Measurements from ENCODE around the gene SP1.
"Not testable (repeated sequence)": the region's sequence is repeated elsewhere in the genome, so short reads cannot be mapped to it uniquely, and the experiment has no call there.

Gene SP1

GRCh38 chr12:53415752-53416389, 35.9 kb downstream of the SP1 start:
- FAIRE-seq: not testable (repeated sequence)

DNA sequence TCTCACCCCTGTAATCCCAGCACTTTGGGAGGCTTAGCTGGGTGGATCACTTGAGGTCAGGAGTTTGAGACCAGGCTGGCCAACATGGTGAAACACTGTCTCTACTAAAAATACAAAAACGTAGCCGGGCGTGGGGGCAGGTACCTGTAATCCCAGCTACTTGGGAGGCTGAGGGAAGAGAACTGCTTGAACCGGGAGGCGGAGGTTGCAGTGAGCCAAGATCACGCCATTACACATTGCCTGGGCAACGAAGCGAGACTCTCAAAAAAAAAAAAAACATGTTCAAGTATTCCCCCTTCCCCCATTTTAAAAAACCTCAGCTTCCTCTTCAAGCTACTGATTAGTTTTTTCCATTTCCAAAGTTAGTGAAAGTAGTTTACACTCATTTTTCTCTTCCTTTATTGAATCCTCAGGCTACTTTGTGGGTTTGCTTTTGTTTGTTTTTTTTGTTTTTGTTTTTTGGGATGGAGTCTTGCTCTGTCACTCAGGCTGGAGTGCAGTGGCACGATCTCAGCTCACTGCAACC, 37.4 kb downstream of the SP1 start:
- not testable (repeated sequence) for FAIRE-seq

- FAIRE-seq: no peak
Observed at GRCh38 chr12:53418221-53418620, 38.2 kb downstream of the SP1 start.

DNA sequence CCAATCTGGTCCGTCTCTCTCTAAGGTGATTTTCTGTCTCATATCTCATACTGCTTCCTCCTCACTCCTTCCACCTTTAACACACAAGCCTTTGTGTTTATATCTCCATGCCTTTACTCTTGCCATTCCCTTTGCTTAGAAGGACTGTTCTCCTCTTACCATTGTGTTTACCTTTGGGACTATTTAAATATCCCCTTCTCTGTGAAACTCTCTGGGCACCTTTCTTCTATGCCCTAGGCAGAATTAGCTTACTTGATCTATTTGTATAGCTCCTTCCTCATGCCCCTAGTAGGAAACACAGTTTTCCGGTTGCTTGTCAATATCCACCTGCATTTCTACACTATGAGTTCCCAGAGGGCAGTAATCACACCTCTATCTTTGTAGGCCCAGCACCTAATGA, 39.8 kb downstream of the SP1 start:
- FAIRE-seq: no peak

DNA sequence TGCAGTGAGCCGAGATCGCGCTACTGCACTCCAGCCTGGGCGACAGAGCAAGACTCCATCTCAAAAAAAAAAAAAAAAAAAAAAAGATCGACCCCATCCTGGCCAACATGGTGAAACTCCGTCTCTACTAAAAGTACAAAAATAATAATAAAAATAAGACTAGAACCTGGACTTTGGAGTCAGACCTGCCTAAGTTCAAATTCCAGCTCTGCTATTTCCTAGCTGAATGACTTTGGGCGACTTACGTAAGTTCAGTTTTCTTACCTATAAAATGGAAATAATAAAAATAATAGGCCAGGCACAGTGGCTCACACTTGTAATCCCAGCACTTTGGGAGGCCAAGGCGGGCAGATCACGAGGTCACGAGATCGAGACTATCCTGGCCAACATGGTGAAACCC, 42.3 kb downstream of the SP1 start:
- not testable (repeated sequence) for FAIRE-seq

GRCh38 chr12:53423597-53423996, 43.6 kb downstream of the SP1 start, which contains the start of gene AMHR2:
Gene AMHR2 (plus strand): TSS chr12:53423855. CDS start chr12:53423935, 80 bp downstream.
- FAIRE-seq: no peak

DNA sequence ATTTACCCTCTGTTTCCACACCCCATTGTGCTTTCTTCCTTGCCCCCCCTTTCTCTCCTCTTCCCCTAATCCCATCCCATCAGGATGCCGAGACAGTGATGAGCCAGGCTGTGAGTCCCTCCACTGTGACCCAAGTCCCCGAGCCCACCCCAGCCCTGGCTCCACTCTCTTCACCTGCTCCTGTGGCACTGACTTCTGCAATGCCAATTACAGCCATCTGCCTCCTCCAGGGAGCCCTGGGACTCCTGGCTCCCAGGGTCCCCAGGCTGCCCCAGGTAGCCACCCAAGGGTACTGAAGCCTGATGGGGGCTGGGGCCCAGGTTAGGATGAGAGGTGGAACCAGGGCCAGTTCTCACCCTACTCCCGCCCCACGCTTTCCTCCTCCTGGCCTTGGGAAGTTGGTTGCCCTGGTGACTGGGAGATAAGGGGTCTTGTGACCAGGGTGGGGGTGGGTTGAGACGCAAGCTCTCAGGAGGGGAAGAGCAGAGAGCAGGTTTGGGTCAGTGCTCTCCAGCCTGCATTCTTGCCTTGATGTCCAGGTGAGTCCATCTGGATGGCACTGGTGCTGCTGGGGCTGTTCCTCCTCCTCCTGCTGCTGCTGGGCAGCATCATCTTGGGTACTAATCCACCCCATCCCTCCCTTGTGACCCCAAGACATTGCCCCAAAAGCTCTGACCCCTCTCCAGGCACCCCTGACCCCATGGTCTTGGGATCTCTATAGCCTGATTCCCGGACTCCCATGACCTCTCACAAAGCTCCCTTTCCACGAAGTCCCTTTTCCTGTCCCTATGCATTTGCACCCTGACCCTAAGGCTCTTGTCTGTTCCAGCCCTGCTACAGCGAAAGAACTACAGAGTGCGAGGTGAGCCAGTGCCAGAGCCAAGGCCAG, 44.9 kb downstream of the SP1 start:
- no peak for FAIRE-seq

GRCh38 chr12:53425515-53426150, 45.7 kb downstream of the SP1 start:
- no peak for FAIRE-seq

DNA sequence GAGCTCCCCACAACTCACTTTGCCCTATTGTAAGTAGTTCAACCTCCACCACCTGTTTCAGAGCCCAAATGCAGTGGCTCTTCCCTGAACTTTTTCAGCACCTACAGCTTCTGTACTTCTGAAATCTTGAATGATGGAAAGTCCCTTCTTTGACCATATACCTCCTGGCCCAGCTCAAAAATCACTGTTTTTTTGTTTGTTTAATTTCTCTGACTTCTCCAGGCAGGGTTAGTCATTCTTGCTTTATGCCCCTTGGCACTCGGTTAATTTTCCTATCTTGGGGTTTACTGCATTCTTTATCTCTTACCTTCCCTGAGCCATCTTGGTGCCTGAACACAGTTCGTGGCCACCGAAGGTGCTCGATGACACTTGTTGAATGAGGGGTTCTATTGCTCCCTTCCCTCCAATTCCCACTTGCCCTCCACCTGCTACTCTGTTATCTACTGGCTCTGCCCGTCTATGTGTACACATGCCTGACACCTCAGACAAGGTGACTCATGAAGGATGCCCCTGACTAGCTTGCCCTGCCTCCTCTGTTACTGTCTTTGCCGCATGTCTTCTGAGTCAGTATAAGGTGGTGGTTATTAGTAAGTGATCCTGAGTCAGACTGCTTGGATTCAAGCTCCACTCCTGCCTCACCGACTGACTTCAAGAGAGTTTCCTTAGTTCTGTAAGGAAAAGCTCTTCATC, 48.1 kb downstream of the SP1 start:
- FAIRE-seq: no peak

- no peak for FAIRE-seq
Observed at GRCh38 chr12:53428741-53429140, 48.8 kb downstream of the SP1 start.

DNA sequence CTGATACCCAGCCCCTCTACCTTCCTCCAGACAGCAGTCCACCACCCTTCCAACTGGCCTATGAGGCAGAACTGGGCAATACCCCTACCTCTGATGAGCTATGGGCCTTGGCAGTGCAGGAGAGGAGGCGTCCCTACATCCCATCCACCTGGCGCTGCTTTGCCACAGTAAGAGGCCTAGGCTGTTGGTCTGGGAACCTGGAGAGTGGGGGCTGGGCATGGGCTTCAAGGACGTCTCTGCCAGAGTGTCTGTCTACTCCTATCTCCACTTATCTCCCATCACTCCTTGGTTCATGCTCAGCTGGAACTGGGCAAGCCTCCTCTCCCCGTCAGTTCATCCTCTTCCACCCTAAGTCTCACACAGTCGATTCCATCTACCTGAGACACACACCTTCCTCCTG, 50.1 kb downstream of the SP1 start:
- FAIRE-seq: no peak

DNA sequence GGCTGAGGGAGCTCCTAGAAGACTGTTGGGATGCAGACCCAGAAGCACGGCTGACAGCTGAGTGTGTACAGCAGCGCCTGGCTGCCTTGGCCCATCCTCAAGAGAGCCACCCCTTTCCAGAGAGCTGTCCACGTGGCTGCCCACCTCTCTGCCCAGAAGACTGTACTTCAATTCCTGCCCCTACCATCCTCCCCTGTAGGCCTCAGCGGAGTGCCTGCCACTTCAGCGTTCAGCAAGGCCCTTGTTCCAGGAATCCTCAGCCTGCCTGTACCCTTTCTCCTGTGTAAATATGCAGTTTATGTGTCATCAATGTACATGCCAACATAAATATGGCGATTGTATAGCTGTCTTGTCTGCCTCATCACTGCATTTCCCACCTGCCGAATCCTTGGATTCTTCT, 51.2 kb downstream of the SP1 start:
- no peak for FAIRE-seq

- FAIRE-seq: not testable (repeated sequence)
Observed at GRCh38 chr12:53435326-53435725, 55.4 kb downstream of the SP1 start.

GRCh38 chr12:53439582-53439981, 59.6 kb downstream of the SP1 start:
- FAIRE-seq: not testable (repeated sequence)

GRCh38 chr12:53441040-53441833, 61.3 kb downstream of the SP1 start, which contains the start of gene PRR13:
Gene PRR13 (plus strand): TSS chr12:53441734. CDS start chr12:53442715, 981 bp downstream.
- FAIRE-seq: no peak

DNA sequence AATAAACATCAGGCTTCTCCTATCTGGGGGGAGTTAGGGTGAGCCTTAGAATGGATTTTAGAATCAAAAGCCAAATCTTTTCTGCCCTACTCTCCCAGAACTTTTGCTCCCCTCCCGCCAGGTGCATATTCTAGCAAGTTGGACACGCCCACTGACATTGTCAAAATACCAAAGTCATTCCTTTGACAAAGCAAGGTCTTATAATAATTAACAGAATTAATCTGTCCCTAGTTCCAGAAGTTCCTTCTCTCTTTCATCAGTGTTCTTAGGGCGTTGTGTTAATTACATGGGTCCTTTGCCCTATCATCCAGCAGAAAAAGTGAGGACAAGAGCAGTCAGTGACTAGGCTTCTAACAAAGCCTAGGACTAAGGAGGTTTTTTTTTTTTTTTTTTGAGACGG, 64.0 kb downstream of the SP1 start:
- no peak for FAIRE-seq

DNA sequence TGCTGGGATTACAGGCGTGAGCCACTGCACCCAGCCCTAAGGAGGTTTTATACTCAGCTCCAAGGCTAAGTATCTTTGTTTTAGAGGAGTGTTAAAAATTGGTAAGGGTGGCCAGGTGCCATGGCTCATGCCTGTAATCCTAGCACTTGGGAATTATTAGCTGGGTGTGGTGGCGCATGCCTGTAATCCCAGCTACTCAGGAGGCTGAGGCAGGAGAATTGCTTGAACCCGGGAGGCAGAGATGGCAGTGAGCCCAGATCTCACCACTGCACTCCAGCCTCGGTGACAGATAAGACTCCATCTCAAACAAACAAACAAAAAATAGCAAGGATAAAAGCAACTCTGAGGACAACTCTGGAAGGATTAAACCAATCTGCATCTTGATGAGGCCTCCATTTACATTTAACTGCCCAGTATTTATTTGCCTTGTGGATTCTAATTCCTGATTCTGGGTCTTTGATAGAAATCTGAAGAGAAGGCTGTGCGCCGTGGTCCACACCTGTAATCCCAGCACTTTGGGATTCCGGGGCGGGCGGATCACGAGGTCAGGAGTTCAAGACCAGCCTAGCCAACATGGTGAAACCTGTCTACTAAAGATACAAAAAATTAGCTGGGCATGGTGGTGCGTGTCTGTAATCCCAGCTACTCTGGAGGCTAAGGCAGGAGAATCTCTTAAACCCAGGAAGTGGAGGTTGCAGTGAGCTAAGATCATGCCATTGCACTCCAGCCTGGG, 64.8 kb downstream of the SP1 start:
- FAIRE-seq: not testable (repeated sequence)

DNA sequence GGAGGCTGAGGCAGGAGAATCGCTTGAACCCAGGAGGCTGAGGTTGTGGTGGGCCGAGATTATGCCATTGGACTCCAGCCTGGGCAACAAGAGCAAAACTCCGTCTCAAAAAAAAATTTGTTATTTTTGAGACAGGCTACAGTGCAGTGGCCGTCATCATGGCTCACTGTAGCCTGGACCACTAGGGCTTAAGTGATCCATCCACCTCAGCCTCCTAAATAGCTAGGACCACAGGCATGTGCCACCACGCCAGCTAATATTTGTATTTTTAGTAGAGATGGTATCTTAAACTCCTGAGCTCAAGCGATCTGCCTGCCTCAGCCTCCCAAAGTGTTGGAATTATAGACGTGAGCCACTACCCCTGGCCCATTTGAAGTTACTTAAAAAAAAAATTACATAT, 71.0 kb downstream of the SP1 start:
- no peak for FAIRE-seq

DNA sequence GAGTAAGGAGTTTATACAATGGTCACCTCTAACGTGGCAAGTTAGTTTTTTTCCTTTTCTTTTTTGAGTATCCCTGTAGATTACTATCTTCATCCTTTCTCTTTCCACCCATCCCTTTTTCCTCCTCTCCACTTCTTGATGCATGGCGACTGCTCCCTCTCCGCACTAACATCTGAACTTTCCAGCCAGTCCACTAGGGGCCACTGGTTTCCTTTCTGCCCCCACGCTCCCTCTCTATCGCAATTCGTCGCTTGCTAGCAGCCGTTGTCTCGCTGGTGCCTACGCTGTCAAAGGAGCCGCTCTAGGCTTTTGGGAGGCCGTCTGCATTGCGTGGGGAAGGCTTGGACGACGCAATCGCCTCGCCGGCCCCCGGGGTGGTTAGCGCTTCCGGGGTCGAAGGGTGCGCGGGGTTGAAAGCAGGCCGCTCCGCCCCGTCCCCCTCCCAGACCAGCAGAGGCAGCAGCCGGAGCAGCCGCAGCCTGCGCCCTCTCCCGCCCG, 71.7 kb downstream of the SP1 start, which contains the start of gene PCBP2:
TSS of gene PCBP2 (plus strand) at position 442 of the 498 bp plus-strand sequence. CDS start 2,699 bp downstream, outside the sequence.
- FAIRE-seq: no peak

- no peak for FAIRE-seq
Observed at GRCh38 chr12:53452159-53453077, 72.4 kb downstream of the SP1 start.
